ENCODE data around the gene MAS1L. TPM values are rescaled to one million over a fixed set of nuclear protein-coding genes. Genes with fewer than 3 reads are reported as not detected.

The MAS1L gene
- total RNA-seq = not detected in 2 replicates

GRCh38 chr6:29487660-29488059, at the start of gene MAS1L:
Gene MAS1L (minus strand): TSS chr6:29487956. CDS start chr6:29487902, 54 bp downstream.

GRCh38 chr6:29456971-29457370, 30.8 kb downstream of the MAS1L start, which contains the start of the genes OR11A1 and OR2H1:
Gene OR11A1 (minus strand): TSS chr6:29457071. CDS start chr6:29427641, 29,430 bp downstream.
Gene OR2H1 (plus strand): TSS chr6:29457155. CDS start chr6:29461770, 4,615 bp downstream.

GRCh38 chr6:29439006-29439405, 48.8 kb downstream of the MAS1L start, which contains the start of gene OR10C1:
Gene OR10C1 (plus strand): TSS chr6:29439306. CDS start chr6:29440016, 710 bp downstream.

Other genes with a start within 250 kb of the MAS1L start
- not detected in 2 replicates for gene OR14J1, start 186.3 kb downstream of the MAS1L start, total RNA-seq
- not detected in 2 replicates for gene OR5V1, start 119.1 kb downstream of the MAS1L start, total RNA-seq
- not detected in 2 replicates for gene OR12D3, start 112.7 kb downstream of the MAS1L start, total RNA-seq
- gene OR12D2, start 92.3 kb downstream of the MAS1L start, total RNA-seq = not detected in 2 replicates
- gene OR12D1, start 73.0 kb downstream of the MAS1L start, total RNA-seq = not detected in 2 replicates
- not detected in 2 replicates for gene OR10C1, start 48.6 kb downstream of the MAS1L start, total RNA-seq
- gene OR11A1, start 30.9 kb downstream of the MAS1L start, total RNA-seq = not detected in 2 replicates
- gene OR2H1, start 30.8 kb downstream of the MAS1L start, total RNA-seq = not detected in 2 replicates
- not detected in 2 replicates for gene UBD, start 71.8 kb upstream of the MAS1L start, total RNA-seq
- gene OR2H2, start 97.2 kb upstream of the MAS1L start, total RNA-seq = not detected in 2 replicates
- gene GABBR1, start 145.2 kb upstream of the MAS1L start, total RNA-seq = 11.8 and 16.9 TPM in 2 replicates
- not detected in 2 replicates for gene MOG, start 169.1 kb upstream of the MAS1L start, total RNA-seq
- 0.11 TPM in 1 of 2 replicates, not detected in the other for gene ZFP57, start 193.2 kb upstream of the MAS1L start, total RNA-seq
- gene HLA-F, start 235.5 kb upstream of the MAS1L start, total RNA-seq = 1.4 and 10.5 TPM in 2 replicates